Esophagus squamous epithelium (tissue), 4 donors: Measurements from ENCODE around the gene ALPK3.

Experiments
- POLR2A ChIP-seq, 4 donors: fragments of 450-650 bp; IDR thresholded peaks; one replicate each; pipeline ENCODE4 v1.6.1; 2017; ENCODE audit warnings: antibody characterized with exemption in 4 of 4, mild to moderate bottlenecking in 4 of 4, moderate library complexity in 3 of 4
- TF ChIP-seq, protein P1 (sequence below), 6 experiments: fragments of 450-650 bp in 4 of 6; fragments of 200-600 bp in 2 of 6; sonication (generic) in 2 of 6; IDR thresholded peaks; one replicate each; pipeline ENCODE4 v1.5.1; 2016 to 2019; ENCODE audit warnings: antibody characterized with exemption in 6 of 6, mild to moderate bottlenecking in 4 of 6, moderate library complexity in 4 of 6

GRCh38 chr15:84914909-84915605, 97.9 kb downstream of the ALPK3 start:
- TF ChIP-seq, protein P1, sequence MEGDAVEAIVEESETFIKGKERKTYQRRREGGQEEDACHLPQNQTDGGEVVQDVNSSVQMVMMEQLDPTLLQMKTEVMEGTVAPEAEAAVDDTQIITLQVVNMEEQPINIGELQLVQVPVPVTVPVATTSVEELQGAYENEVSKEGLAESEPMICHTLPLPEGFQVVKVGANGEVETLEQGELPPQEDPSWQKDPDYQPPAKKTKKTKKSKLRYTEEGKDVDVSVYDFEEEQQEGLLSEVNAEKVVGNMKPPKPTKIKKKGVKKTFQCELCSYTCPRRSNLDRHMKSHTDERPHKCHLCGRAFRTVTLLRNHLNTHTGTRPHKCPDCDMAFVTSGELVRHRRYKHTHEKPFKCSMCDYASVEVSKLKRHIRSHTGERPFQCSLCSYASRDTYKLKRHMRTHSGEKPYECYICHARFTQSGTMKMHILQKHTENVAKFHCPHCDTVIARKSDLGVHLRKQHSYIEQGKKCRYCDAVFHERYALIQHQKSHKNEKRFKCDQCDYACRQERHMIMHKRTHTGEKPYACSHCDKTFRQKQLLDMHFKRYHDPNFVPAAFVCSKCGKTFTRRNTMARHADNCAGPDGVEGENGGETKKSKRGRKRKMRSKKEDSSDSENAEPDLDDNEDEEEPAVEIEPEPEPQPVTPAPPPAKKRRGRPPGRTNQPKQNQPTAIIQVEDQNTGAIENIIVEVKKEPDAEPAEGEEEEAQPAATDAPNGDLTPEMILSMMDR (IDR thresholded peaks at IDR 0.05): no peak
- no peak for TF ChIP-seq POLR2A (IDR thresholded peaks at IDR 0.05)
